ENCODE results near the gene FBRSL1.
"Not testable (repeated sequence)": the region's sequence is repeated elsewhere in the genome, so short reads cannot be mapped to it uniquely, and the experiment has no call there.

The FBRSL1 gene

DNA sequence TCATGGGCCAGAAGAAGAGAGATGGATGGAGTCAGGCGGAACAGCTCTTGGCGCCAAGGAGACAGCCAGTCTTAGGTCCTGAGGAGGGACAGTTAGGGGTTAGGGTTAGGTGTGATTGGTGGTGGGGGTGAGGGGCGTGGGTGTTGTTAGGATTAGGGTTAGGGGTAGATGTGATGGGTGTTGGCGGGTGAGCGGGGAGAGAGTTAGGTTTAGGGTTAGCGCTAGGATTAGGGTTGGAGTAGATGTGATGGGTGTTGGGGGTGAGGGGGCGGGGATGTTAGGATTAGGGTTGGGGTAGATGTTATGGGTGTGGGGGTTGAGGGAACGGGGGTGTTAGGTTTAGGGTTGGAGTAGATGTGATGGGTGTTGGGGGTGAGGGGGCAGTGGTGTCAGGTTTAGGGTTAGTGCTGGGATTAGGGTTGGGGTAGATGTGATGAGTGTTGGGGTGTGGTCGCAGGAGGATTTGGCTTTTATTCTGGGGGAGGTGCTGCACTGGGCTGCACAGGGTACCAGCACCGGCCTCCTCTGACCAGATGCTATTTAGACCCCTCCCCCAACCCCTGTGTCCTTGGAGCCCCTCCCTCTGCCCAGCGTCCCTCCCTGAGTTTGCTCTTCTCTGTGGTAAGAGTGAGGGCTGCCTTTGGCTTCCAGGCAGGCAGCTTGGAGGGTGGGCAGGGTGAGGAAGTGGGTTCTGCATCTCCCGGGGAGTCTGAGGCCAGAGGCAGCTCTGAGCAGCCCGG, 35.6 kb upstream of the FBRSL1 start:
- DNase-seq, result no peak

DNA sequence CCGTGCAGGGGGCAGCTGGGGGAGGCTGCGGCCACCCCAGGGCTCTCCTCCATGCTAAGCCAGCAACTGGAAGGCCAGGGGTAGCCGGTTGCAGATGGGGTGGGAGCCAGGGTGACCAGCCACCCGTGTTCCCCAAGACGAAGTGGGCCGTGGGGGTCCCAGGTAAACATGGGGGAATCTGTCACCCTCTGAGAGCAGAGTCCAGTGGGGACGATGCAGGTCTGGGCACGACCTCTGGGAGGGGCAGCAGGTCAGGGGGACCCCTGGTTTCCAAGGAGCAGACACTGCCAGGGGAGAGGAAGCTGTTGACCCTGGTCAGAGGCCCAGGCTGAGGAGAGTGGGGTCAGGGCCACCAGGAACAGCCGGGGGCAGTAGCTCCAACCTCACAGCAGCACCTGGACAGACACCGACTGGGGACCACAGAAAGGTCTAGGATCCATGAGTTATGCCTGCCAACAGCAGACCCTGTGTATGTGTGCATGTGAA, 35.0 kb upstream of the FBRSL1 start:
- no peak for DNase-seq

DNA sequence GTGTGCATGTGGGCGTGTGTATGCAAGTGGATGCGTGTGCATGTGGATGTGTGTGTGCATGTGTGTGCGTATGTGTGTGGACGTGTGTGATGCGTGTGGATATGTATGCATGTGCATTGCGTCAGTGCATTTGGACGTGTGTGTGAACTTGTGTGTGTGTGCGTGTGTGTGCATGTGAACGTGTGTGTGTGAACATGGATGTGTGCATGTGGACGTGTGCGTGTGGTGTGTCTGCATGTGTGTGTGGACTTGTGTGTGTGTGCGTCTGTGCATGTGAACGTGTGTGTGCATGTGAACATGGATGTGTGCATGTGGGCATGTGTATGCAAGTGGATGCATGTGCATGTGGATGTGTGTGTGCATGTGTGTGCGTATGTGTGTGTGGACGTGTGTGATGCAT, 34.4 kb upstream of the FBRSL1 start:
- DNase-seq, result no peak

DNA sequence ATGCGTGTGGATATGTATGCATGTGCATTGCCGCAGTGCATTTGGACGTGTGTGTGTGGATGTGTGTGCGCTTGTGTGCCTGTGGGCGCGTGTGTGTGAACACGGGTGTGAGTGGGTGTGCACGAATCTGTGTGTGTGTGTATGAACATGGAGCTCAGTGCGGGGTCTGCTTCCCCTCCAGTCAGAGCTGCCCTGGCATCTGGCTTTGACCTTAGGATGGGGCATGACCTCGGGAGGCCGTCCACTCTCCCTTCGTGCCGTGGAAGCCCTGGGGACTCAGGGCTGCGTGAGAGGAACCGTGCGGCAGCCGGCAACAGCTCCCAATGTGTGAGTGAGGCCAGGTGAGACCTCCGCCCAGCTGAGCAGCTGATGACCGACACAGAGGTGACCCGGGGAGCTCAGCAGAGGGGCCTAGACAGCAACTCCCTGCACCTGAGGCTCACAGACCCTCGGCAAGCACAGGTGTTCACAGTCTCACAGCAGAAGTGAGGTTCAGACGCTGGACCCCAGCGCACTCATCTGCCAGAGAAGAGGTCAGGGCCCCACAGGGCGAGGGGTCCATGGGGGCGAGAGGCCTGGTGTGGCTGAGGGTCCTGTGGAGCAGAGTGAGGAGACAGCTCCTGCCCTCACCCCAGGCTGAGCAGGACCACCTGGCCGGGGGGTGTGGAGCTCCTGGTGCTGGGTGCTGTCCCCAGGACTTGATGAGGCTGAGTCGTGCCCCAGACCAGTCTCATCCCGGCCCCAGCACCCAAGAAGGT, 33.6 kb upstream of the FBRSL1 start:
- DNase-seq, result no peak

DNA sequence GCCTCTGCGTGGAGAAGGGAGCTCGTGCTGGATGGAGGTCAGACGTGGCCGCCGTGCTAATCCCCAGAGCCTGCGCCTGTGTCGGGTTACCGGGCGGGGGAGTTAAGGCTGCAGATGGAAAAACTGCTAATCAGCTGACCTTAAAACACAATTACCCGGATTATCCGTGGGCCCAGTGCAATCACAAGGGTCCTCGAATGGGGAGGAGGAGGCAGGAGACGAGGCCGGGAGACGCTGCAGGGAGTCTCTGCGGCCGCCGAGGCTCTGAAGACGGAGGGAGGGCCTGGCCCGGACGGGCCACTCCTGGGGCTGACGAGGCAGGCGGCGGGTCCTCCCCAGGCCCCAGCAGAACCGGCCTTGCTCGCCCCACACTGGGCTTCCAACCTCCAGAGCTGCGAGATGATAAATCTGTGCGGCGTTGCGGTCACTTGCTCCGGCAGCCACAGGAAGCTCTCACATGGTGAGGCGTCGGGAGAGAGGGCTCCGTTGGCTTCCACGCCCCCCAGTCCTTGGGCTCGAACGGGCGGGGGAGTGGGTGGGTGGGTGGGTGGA, 32.9 kb upstream of the FBRSL1 start:
- DNase-seq, result no peak

DNA sequence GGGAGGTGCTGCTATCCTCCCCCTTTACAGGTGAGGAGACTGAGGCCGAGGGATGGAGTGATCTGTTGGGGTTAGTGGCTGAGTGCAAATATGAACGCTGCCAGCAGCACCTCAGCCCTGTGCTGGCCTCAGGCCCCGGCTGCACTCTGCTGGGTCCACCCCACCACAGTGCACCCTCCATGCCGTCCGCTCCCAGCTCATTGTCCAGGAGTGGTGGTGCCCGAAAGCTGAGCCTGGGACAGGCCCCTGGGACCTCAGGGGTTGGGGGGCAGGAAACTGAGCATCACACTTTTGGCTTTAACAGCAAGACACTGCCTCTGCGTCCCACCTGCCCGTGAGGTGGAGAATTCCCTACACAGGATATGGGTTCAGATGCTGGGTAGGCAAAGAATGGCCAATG, 31.5 kb upstream of the FBRSL1 start:
- DNase-seq, result no peak

DNA sequence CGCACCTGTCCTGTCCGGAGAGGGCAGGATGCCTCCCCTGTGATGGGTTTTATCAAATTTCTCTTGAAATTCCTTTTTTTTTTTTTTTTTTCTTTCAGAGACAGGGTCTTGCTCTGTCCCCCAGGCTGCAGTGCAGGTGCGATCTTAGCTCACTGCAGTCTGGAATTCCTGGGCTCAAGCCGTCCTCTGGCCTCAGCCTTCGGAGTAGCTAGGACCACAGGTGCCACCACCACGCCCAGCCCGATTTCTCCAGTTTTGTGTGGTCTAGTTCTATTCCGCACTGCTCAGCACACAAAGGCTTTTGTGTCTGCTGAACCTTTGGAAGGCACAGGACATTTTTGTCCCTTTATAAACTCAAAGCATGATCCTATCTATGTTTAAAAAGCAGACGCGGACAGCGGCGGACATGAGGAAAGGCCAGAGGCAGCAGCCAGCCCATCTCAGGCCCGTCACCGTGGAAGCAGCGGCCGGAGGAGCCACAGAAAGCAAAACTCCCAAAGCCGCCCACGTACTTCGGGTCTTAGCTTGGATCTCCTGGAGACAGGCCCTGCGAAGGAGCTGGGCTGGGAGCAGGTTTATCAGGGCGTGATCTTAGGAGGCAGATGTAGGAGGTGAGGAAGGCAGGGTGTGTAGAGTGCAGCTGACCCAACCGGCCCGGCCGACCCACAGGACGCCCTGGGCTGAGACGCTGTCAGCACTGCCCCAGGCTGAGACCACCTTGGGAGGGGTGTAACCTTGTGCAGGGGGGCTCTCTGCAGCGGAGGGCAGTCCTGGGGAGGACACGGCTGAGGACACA, 30.9 kb upstream of the FBRSL1 start:
- no peak for DNase-seq

DNA sequence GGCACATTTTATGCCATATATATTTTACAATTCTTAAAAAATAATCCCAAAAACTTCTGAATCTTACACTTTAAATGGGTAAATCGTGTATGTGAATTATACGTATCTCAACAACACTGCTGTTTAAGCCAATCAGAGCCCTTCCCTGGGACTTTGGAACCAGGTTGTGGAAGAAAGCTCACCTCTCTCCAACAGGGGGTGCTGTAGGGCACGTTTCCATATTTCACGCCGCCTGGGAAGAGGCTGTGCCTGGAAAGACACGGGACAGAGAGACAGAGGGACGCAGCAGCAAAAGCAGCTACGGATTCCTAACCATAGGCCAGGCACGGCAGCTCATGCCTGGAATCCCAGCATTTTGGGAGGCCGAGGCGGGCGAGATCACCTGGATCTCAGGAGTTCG, 29.4 kb upstream of the FBRSL1 start:
- DNase-seq, result no peak

DNA sequence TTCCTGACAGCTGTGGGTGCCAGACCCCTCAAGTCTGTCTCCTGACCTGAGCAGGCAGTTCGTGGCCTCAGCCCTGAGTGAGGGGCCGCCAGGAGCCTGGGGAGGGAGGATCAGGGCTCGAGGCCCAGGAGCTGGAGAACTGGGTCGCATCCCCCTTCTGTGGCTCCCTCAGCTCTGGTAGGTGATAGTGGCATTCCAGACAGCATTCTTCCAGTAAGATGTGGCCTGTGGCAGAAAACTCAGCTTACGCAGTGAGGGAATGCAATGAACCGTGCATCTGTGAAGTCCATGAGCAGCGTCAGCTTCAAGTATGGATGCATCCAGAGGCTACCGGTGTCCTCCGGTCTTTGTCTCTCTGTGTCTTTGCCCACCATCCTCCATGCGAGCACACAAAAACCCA, 28.4 kb upstream of the FBRSL1 start:
- DNase-seq, result no peak

DNA sequence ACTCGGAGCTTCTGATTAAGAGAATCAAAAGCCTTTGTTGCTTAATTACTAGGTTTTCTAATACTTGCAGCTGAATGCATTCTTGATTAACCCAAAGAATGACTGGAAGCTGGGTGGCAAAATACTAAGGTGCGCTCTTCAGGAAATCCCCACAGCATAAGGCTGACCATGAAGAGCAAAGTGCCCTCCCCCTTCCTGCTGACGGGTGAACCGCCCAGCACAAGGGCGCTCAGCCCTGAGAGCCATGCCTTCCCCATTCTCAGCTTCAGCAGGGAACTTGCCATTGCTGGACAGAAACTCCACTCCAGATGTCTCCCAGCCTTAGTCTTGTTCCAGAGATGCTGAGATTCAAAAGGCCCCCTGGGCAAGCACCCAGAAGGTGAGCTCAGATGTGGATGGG, 27.2 kb upstream of the FBRSL1 start:
- no peak for DNase-seq

DNA sequence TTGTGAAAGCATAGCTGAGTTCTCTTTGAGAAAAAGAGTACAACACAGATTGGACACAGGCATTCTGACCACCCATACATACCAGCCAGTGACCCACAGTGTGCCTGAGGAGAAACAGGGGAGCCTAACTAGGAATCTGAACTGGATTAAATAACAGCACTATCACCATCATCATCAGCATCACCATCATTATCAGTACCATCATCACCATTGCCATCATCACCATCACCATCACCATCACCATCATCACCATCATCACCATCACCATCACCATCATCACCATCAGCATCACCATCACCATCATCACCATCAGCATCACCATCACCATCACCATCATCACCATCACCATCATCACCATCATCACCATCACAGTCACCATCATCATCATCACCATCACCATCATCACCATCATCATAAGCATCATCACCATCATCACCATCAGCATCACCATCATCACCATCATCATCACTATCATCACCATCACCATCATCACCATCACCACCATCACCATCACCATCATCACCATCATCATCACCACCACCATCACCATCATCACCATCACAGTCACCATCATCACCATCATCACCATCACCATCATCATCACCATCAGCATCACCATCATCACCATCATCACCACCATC, 26.5 kb upstream of the FBRSL1 start:
- not testable (repeated sequence) for DNase-seq

DNA sequence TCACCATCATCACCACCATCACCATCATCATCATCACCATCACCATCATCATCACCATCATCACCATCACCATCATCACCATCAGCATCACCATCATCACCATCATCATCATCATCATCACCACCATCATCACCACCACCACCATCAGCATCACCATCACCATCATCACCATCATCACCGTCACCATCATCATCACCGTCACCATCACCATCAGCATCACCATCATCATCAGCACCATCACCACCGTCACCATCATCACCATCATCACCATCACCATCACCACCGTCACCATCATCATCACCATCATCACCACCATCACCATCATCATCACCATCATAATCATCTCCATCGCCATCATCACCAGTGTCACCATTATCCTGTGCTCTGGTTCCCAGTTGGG, 25.6 kb upstream of the FBRSL1 start:
- DNase-seq, result not testable (repeated sequence)

DNA sequence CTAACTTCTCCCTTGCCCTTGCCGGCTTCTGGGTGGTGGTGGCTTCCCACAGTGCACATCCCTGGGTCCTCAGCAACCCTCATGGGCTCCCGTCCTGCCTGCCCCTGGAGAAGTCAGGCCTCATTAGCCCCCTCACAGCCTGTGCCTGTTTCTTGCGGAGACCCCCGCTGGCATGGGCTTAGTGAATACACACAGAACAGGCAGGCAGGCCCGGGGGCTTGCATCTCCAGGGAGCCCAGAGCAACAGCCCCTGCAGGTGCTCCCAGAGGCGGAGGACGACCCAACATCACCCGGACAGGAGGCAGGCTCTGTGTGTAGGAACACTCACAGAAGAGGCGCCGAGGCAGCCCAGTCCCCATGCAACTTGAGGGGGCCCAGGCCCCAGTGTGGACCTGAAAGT, 25.1 kb upstream of the FBRSL1 start:
- no peak for DNase-seq

DNA sequence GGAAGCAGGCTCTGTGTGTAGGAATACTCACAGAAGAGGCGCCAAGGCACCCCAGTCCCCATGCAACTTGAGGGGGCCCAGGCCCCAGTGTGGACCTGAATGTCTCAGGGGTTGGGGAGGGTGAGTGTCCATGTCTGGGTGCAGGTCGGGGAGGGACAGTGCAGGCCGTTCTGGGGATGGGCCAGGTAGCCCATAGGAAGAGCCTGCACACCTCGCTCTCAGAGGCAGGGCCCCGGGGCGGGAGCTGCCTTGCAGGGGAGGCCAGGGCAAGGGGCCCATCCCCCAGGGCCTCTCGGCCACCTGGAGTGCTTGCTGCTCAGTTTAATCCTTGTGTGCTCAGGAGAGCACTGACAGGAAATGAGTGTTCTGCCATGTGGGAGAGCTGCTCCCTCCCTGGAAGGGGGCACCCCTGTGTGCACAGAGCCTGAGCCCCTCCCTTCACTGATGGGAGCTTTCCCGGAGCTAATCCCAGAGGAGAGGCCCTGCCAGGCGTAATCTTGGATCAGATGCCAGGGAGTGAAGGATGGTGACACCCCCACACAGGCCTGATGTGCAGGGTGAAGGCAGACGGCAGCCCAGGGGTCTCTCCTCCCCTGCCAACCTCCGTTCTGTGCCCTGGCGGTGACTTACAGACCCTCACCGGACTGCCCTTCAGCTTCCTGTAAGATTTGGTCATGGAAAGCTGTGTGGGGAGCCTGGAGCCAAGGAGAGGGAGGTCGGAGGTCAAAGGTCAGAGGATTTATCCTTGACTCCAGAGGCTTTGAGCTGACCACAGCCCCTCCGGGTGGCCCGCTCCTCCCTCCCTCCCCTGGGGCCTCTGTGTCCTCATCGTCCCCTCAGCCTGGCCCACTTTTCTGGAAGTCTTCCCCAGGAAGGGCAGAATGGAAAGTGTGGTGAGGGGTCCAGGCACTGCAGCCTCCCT, 24.4 kb upstream of the FBRSL1 start:
- DNase-seq, result no peak

DNA sequence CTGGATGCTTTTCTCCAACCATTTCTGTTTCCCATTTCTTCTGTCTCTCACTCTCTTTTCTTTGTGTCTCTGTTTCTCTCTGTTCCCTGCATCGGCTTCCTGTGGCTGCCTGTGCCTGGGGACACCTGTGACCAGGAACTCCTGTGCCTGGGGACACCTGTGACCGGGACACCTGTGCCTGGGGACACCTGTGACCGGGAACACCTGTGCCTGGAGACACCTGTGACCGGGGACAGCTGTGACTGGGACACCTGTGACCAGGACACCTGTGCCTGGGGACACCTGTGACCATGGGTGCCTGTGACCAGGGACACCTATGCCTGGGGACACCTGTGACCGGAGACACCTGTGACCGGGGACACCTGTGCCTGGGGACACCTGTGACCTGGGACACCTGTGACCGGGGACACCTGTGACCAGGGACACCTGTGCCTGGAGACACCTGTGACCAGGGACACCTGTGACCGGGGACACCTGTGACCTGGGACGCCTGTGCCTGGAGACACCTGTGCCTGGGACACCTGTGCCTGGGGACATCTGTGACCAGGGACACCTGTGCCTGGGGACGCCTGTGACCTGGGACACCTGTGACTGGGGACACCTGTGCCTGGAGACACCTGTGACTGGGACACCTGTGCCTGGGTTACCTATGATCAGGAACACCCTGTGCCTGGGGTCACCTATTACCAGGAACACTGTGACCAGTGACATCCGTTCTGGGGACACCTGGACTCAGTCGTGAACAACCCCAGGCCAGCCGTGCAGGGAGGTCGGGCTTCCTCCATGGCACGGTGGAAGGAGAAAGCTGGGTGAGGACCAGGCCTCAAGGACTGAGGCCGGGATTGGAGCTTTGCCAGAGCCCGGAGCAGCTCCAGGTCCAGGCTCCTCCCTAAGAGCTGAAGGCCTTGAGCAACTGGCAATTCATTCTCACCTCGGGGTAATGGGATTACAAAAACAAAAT, 23.4 kb upstream of the FBRSL1 start:
- no peak for DNase-seq

DNA sequence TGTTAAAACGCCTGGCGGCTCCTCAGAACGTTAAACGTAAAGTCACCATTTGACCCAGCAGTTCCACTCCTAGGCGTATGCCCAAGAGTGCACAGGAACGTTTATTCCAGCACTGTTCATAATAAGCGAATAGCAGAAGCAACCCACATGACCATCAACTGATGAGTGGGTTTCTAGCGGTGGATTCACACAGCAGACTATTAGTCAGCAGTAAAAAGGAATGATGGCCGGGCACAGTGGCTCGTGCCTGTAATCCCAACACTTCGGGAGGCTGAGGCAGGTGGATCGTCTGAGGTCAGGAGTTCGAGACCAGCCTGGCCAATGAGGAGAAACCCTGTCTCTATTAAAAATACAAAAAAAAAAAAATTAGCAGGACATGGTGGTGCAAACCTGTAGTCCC, 22.4 kb upstream of the FBRSL1 start:
- DNase-seq, result no peak

DNA sequence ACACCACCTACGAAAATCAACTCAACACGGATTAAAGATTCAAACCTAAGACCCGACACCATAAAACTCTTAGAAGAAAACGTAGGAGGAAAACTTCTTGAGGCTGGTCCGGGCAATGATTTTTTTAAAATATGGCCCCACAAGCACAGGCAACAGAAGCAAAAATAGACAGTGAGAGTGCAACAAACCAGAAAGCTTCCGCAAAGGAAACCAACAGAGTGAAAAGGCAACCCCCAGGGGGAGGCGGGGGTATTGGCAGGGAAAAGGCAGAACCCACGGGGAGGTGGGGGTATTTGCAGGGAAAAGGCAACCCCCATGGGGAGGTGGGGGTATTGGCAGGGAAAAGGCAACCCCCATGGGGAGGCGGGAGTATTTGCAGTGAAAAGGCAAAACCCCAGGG, 20.5 kb upstream of the FBRSL1 start:
- DNase-seq, result no peak

DNA sequence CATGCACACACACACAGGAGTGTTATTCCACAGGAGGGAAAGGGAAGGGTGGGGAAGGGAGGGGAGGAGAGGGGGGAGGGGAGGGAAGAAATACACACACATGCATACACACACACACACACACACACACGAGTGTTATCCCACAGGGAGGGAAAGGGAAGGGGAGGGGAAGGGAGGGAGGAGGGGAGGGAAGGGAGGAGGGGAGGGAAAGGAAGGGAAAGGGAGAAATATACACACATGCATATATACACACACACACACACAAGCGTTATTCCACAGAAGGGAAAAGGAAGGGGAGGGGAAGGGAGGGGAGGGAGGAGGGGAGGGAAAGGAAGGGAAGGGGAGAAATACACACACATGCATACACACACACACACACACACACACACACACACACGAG, 19.6 kb upstream of the FBRSL1 start:
- no peak for DNase-seq

DNA sequence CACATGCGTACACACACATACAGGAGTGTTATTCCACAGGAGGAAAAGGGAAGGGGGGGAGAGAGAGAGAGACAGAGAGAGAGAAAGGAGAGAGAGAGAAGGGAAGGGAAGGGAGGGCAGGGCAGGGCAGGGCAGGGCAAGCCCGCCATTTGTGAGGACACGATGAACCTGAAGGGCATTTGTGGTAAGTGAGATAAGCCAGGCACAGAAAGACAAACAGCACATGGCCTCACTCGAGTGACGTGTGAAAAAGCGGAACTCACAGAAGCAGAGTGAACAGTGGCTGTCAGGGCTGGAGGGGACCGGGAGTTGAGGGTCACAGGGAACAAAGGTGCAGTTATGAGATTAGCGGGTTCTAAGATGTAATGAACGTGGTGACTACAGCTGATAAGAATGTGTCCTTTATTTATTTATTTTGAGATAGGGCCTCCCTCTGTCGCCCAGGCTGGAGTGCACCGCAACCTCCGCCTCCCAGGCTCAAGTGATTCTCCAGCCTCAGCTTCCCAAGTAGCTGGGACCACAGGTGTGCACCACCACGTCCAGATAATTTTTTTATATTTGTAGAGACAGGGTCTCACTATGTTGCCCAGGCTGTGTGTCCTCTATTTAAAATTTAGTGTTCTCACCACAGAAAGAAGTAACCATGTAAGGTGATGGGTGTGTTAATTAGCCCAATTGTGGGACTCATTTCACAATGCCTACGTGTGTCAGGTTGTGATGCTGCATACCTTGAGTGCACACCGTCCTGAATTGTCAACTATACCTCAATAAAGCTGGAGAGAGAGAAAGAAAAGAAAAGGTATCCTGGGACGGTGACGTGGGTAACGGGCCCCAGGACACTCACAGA, 18.7 kb upstream of the FBRSL1 start:
- DNase-seq, result no peak
